MM.1S (cell line): ENCODE data around the gene NCBP1.

Experiments
- CTCF ChIP-seq: fragments of 300-600 bp; sonication (generic); IDR thresholded peaks from 2 replicates; pipeline ENCODE4 v1.5.1; 2016; ENCODE audit warnings: antibody characterized with exemption, low read length, mixed read lengths
- EZH2 ChIP-seq: fragments of 300-600 bp; sonication (generic); optimal IDR thresholded peaks from 2 replicates; pipeline ENCODE3; 2017; ENCODE audit warnings: low read depth, mild to moderate bottlenecking, antibody characterized with exemption, low read length, mixed read lengths

- TF ChIP-seq CTCF = no peak
- TF ChIP-seq EZH2 = no peak
Observed at GRCh38 chr9:97695390-97695789, 61.8 kb downstream of the NCBP1 start.
